Hypothalamus (tissue), 51 donors: ENCODE measurements around the gene RRP9.
"Not testable (repeated sequence)": the region's sequence is repeated elsewhere in the genome, so short reads cannot be mapped to it uniquely, and the experiment has no call there.

ENCODE experiments used
- DNase-seq, 51 donors: peaks; one replicate each; lab custom pipeline; 2025; lab: John Stamatoyannopoulos, UW

Gene RRP9

DNA sequence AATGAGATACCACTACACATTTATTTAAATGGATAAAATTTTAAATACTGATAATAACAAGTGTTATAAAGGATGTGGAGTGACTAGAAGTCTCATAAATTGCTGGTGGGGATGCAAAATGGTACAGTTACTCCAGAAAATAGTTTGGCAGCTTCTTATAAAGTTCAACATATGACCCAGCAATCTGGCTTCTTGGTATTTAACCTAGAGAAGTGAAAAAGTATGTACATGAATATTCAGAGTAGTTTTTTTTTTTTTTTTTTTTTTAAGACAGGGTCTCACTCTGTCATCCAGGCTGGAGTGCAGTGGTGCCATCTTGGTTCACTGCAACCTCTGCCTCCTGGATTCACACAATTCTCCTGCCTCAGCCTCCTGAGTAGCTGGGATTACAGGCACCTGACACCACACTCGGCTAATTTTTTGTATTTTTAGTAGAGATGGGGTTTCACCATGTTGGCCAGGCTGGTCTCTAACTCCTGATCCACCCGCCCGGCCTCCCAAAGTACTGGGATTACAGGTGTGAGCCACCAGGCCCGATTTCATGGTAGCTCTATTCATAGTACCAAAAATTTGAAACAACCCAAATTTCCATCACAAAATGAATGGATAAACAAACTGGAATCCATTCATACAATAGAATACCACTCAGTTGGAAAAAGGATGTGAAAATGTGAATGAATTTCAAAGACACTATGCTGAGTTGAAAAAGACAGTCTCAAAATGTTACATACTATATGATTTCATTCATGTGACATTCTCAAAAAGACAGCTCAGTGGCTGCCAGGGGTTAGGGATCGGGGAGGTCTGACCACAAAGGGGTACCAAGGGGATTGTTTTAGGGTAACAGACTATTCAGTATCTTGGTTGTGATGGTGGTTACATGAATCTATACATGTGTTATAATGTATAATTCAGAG lies 14.4 kb downstream of the RRP9 start:
- no peak for DNase-seq

DNA sequence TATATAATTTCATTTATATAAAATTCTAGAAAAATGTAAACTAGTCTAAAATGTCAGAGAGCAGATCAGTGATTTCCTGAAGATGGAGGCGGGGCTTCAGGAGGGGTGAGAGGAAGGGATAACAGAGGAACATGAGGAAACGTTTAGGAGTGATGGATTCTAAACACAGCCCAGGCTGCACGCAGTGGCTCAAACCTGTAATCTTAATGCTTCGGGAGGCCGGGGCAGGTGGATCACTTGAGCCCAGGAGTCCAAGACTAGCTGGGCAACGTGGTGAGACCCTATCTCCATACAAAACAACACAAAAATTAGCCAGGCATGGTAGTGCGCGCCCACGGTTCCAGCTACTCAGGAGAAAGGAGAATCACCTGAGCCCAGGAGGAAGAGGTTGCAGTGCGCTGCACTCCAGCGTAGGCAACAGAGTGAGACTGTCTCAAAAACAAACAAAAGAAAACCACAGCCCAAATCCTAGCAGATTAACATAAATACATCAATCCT lies 20.6 kb downstream of the RRP9 start:
- no peak for DNase-seq

DNA sequence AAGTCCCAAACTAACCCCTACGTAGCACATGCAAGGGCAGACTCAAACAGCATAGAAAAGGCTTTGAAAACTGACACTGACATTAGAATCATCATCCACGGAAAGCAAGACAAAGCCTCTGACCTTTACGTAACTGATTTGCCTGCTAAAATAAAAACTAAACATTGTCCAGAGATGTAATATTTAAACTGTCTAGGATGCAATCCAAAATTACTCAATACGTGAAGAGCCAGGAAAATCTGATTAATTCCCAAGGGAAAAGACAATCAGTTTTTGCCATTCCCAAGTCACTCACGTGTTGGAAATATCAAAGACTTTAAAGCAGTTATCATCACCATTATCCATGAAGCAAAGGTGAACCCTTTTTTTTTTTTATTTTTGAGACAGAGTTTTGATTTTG lies 25.3 kb downstream of the RRP9 start:
- no peak for DNase-seq

DNA sequence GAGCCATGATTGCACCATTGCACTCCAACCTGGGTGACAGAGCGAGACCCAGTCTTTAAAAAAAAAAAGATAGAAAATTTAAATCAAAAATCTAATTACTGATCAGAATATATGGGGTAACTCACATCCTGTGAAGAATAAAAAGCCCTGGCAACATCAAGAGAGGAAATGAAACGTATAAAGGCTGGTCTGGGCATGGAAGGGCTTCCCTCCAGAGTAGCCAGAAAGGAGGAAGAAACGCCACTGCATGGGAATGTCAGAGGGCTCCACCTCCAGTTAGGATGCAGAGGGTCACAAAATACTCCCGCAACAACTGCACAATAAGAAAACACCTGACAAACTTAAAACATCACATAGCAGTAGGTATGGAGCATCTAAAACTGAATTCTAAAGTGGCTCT lies 33.7 kb downstream of the RRP9 start:
- no peak for DNase-seq

DNA sequence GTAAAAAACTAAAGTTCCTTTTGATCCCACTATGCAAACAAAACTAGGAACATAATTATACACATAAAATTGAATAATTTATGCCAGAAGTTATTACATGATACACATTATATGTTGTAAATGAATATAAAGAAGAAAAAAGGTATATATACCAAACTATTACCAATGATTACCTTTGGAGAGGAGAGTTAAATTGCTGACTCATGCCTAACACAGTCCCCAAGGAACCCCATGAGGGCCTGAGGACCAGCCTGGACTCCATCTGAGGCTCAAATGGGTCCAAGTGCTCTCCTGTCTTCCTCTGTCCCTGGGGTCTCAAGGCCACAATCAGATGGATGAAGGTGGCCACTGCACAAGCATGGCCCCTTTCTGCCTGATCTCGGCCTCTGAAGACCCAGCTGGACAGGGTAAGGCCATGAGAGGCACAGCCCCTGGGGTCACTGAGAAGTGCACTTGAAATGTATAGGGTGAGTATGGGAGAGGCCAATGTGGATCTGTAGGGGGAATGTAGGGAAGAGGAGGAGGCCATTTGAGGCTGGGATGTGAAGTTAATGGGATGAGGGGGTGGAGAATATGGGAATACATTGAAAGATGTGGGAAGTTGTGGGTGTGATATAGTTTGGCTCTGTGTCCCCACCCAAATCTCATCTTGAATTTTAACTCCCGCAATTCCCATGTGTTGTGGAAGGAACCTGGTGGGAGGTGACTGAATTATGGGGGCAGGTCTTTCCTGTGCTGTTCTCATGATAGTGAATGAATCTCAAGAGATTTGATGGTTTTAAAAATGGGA lies 37.5 kb downstream of the RRP9 start:
- DNase-seq, result no peak

DNA sequence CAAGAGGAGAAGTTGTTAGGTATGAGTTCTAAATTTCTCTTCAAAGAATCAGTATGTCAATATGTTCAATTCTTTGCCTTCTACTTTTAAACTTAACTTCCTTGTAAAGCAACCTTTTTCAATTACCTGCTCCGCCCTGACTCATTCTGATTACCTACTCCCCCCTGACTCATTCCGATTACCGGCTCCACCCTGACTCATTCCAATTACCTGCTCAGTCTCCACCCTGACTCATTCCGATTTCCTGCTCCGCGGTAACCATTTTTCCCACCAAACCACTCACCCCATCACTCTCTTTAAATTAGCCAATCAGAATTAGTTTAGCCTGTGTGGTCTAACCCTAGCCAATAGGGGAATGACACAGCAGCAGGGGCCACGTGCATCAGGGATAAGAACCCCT lies 39.3 kb downstream of the RRP9 start:
- not testable (repeated sequence) for DNase-seq

DNA sequence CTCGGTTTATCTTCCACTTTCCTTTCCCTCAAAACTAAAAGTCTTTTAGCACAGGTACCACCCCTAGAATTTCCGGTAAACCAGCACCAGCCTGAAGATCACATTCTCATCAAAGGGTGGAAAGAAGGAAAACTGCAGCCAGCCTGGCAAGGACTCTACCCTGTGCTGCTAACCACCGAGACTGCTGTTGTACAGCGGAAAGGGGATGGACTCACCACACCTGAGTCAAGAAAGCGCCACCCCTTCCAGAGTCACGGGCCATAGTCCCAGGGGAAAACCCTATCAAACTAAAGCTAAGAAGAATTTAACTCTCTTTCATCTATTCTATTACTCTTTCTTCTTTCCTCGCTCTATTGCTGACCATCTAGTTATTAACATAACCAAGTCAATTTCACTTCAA lies 41.7 kb downstream of the RRP9 start:
- DNase-seq, result not testable (repeated sequence)

DNA sequence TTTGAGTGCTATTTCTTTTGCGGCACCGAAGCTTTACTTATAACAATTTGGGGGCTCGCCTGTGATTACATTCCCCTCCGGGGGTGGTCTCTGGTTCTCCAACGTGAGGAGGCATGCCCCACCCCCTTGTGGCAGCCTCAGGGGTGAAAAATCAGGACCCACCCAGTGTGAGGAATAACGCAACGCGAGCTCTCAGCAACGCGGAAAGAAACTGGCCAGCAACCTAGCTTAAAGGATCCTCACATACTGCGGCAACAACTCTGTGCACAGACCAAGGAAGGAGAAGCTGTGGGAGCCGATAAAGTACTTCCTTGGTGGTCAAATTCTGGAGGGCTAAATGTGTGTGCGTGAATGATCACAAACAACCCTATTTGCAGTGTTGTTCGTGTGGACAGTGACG lies 44.3 kb downstream of the RRP9 start:
- DNase-seq, result no peak

DNA sequence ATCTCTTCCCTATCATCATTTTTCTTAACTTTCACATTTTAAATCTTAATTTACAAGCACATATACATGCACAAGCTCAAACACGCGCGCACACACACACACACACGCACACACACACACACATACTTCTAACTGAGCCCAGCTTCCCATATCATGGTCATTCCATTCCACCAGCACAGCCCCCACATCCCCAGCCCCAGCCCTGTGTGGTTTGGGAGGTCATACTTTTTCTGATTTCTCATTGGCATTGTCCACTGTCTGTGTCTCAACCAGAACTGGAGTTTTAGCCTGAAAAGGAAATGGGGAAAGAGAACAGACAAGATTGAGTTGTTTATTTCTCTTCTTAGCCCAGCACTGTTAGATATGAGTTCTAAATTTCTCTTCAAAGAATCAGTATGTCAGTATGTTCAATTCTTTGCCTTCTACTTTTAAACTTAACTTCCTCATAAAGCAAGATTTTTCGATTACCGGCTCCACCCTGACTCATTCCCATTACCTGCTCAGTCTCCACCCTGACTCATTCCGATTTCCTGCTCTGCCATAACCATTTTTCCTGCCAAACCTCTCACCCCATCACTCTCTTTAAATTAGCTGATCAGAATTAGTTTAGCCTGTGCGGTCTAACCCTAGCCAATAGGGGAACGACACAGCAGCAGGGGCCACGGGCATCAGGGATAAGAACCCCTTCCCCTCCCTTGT lies 44.9 kb downstream of the RRP9 start:
- no peak for DNase-seq

DNA sequence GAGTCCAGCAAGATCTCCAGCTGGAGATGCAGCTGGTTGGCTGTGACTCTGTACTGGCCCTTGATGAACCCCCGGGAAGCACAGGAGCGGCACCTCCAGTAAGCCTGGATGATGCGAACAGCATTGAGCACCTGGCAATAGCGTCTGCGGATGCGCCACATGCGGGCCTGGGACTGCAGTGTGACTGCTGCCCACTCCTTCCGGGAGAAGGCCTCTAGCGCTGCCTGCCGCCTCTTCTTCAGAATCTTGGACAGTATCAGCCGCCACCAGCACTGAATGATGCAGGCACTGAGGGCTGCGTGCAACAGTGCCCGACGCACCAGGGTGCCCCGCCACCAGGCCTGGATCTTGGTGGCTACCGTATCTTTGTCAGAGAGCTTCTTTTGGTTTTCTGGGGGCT lies 46.8 kb downstream of the RRP9 start:
- no peak for DNase-seq

DNA sequence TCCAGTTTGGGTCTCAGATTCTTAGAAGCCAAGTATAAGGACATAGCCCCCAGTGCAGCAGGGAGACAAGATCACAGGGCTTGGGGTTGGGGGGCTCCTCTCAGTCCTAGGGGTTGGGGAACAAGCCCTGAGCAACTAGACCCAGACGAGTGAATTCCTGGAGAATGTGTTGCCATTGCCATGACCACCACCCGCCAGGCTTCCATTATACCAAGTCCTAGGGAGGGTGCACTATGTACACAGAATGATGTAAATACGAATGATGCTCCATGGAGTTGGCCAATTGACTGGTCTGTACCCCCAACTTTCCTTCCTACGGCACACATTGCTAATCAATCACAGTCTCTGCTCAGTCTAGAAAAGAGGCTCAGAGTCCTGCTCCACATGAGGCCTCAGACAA lies 47.3 kb downstream of the RRP9 start:
- no peak for DNase-seq

DNA sequence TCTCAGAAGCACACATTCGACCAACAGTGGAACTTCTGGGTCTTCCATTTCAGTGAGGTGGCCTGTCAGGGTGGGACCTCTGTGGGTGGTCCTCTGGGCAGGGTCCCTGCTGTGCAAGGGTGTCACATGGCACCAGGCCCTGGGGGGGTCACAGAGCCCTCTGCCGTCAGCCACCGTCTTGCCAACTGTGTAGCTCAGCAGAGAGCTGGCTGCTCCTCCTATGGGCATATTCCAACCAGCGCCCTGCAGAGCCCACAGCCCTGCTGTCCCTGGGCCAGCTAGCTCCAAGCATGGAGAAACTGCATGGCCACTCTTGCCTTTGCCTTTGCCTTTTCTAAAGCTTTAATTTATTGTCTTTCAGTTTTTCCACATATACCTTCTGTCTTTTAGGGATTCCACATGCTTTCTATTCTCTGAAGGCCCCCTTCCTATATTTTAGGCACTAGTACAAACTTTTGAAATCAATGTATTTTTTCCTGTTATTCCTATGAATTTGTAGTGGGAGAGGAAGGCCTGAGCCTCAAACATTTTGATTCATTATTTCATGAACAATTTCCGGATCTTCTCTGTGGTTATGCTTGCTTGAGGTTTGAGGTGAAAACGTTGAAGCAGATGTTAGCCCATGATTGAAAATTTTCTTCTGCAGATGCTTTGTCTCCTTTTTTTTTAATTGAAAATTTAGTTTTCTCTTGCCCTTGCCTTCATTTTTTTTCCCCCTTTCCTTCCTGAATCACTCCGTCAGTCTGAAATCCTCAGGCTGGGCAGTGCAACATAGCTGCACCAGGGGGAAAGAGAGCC lies 50.3 kb downstream of the RRP9 start:
- DNase-seq, result no peak

DNA sequence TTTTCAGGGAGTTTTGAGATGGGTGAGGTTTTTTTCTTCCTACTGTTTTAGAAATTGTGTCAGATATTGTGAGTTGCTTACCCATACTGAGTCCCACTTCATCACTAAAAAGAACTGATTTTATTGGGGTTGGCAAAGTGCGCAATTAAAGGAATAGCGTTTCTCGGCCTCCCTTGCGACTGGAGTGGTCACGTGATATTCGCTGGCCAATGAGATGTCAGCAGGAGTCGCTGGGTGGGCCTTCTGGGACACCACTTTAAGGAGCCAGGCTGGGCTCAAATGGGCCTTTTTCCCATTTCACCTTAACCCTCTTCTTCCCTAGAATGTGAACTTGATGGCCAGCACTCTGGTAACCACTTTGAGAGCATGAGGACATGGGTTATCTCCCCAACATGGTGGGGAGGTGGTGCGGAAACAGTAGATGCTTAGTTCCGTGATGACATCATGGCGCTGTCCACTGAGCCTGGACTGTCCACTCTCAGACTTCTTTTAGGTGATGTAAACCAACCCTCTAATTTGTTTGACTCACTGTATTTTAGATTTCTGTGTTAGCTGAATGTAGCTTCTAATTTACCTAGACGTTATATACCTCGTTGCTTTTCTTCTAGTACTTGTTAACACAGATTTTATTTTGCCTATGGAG lies 53.1 kb downstream of the RRP9 start:
- DNase-seq, result no peak

DNA sequence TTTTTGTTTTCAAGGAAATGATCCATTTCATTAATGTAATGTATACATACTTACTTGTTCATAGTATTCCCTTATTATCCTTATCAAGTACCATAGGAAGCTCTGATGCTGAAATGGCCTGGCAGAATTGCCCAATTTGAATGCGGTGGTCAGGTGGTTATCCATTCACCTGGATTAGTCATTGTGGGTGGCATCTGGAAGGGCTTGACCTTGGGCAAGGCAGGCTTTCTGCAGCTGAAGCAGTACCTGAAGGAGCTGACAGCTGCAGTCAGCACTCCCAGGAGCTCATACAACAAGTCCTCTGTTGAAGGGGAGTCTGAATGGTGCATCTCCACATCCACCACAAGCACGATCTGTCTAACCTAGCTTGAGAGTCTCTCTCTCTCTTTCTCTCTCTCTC lies 54.1 kb downstream of the RRP9 start:
- no peak for DNase-seq

DNA sequence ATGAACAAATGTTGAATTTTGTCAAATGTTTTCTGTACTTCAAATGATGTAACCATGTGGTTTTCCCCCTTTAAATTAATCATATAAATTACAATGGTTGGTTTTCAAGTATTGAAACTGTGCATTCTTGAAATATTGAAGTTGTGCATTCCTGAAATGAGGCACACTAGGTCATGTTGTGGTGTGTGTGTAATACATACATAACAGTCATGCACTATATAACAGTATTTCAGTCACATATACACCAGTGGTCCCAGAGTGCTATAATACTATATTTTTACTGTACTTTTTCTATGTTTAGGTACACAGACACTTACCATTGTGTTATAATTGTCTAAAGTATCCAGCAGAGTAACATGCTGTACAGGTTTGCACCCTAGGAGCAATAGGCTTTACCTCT lies 55.3 kb downstream of the RRP9 start:
- no peak for DNase-seq
